Measurements from ENCODE around the gene COX7C.
"Not testable (repeated sequence)": the region's sequence is repeated elsewhere in the genome, so short reads cannot be mapped to it uniquely, and the experiment has no call there.

The COX7C gene

DNA sequence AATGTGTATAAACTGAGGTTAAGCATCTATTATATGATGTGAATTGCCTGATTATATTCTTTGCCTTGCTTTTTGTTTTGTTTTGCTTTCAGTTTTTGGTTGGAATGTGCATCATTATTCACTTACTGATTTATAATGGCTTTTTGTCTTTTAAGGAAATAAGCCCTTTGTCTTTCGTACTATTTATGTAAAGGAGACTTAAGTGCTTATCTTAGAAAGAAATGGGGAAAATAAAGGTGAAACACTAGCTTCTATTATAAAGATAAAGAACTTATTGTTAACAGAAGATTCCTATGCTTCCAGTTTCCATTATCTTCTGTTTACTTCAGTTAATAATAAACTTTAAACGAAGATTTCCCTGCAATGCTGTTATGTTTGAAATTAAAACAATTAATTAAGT lies 23.3 kb downstream of the COX7C start:
- no peak for TF ChIP-seq CTCF (IDR thresholded peaks at IDR 0.05; ENCODE audit: borderline replicate concordance, insufficient read depth, low read depth, low read length)
- no peak overlapping the region for H3K4me3 ChIP-seq (ENCODE audit: low read depth, low read length)

GRCh38 chr5:86644843-86645242 lies 27.1 kb downstream of the COX7C start:
- TF ChIP-seq CTCF (IDR thresholded peaks at IDR 0.05; ENCODE audit: borderline replicate concordance, insufficient read depth, low read depth, low read length), result no peak
- no peak overlapping the region for H3K4me3 ChIP-seq (ENCODE audit: low read depth, low read length)

- H3K4me3 ChIP-seq (ENCODE audit: low read depth, low read length), result no peak overlapping the region
Observed at GRCh38 chr5:86645885-86646284, 28.1 kb downstream of the COX7C start.

DNA sequence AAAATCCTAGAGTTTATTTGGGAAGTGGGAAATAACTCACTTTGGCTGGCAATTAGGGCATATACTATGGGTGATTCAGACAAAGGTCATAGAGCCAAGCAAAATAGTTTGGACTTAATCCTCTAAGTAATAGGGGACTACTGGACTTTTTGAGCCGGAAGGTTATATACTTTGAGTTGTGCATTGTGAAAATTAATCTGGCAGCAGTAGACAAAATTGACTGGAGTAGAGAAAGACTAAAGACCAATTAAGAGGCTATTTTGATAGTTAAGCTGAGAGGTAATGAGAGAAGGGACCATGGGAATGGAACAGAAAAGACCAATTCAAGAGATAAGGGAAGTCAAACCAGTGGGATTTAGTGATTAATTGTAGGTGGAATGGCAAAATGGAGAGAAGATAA lies 28.9 kb downstream of the COX7C start:
- no peak overlapping the region for H3K4me3 ChIP-seq (ENCODE audit: low read depth, low read length)
- TF ChIP-seq CTCF (IDR thresholded peaks at IDR 0.05; ENCODE audit: borderline replicate concordance, insufficient read depth, low read depth, low read length), result no peak

More at GRCh38 chr5:86645885-86646284, 28.1 kb downstream of the COX7C start:
- TF ChIP-seq CTCF (IDR thresholded peaks at IDR 0.05; ENCODE audit: borderline replicate concordance, insufficient read depth, low read depth, low read length), result no peak

DNA sequence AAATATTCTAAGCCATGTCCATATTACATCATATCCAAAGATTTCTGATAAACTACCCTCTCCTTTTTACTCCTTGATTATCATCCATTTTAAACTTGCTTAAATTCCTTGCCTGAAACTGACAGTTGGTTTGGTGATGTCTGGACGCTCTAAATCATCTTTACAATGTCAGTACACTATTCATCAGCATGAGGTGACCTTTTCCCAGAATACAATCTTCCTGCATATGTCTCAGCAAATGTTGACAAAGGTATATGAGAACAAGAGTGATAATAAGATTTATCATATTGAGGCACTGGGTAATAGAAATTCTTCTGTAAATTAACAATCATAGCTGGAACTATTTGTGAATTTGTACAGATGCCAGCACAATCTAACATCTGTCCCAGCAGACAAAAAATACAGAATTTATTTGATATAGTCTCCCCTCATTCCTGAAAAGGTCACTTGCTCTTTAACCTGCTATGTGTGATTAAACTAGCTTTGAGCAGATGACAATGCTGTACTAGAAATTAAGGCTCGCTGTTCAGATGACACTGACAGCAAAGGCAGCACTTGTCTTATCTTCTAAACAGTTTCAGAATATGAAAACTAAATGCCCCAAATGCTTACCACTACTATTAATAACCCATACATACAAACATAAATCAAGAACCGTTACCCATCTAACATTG lies 32.2 kb downstream of the COX7C start:
- H3K4me3 ChIP-seq (ENCODE audit: low read depth, low read length), result no peak overlapping the region
- no peak for TF ChIP-seq CTCF (IDR thresholded peaks at IDR 0.05; ENCODE audit: borderline replicate concordance, insufficient read depth, low read depth, low read length)

DNA sequence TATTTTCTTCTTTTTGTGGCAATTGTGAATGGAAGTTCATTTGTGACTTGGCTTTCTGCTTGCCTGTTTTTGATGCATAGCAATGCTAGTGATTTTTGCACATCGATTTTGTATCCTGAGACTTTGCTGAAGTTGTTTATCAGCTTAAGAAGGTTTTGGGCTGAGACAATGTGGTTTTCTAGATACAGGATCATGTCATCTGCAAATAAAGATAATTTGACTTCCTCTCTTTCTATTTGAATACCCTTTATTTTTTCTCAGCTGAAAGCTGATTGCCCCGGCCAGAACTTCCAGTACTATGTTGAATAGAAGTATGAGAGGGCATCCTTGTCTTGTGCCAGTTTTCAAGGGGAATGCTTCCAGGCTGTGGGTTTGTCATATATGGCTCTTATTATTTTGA lies 43.0 kb downstream of the COX7C start:
- not testable (repeated sequence) for H3K4me3 ChIP-seq (ENCODE audit: low read depth, low read length)

DNA sequence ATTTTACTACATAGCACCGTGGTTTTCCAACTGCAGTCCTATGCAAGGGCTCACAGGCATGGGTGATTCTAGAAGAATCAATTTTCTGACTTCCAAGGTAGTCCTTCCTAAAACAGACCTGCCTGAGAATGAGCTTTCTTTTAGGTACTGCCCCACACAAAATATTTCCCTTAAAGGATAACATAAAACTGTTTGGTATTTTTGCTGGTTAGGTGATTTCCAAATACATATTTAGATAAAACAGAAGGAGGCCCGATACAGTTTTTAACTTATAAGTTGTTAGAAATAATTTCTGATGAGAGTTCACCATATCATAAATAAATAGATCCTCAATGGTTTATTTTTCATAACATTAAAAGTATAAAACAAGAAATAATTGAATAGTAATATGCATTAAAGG lies 46.4 kb downstream of the COX7C start:
- H3K4me3 ChIP-seq (ENCODE audit: low read depth, low read length), result no peak overlapping the region
- no peak for TF ChIP-seq CTCF (IDR thresholded peaks at IDR 0.05; ENCODE audit: borderline replicate concordance, insufficient read depth, low read depth, low read length)

All from GM12875 (cell line).